NCI-H2081 (cell line): ENCODE data around the gene WNT3A.

ENCODE experiments used
- DNase-seq, 2 experiments: peaks; one replicate each; lab custom pipeline; 2025; lab: John Stamatoyannopoulos, UW

The WNT3A gene

GRCh38 chr1:228070173-228070572 lies 63.4 kb downstream of the WNT3A start:
- no peak for DNase-seq

GRCh38 chr1:228070851-228071250 lies 64.1 kb downstream of the WNT3A start:
- no peak for DNase-seq

GRCh38 chr1:228071839-228072657 lies 65.2 kb downstream of the WNT3A start:
- no peak for DNase-seq

GRCh38 chr1:228072658-228073043 lies 65.9 kb downstream of the WNT3A start:
- no peak for DNase-seq

DNA sequence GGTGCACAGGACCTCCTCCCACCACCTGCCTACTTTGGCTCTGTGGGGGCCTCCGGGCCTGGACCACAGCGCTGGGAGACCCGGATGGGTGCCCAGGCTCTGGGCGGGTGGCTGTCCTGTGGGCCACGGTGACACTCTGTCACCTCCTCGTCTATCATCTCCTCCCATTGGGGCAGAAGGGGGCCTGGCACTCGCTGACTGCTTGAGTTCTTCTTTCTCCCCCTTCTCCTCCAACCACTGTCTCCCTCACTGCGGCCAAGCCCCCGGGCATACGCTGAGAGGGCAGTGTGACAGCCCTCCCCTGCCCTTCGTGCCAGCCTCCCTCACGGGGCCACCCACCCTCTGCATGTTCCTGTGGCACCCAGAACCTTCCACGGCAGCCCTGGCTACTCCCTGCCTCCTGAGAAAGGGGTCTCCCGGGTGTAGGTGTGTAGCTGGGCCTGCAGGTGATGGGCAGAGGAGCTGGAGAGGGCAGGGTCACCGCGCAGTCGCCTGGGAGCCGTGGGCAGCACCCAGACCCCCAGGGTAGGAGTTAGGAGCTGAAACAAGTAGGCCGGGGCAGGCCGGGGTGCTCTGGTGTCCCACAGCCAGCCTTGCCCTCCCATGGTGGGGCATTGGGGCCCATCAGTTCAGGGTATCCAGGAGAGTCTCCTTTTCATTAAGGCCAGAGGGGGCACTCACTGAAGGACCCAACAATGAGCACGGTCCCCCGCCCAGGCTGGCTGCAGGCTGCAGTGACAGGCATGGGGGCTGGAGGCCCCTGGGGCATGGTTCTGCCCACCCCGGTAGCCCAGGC lies 66.5 kb downstream of the WNT3A start:
- no peak for DNase-seq

GRCh38 chr1:228073857-228074545 lies 67.2 kb downstream of the WNT3A start:
- DNase-seq = no peak

DNA sequence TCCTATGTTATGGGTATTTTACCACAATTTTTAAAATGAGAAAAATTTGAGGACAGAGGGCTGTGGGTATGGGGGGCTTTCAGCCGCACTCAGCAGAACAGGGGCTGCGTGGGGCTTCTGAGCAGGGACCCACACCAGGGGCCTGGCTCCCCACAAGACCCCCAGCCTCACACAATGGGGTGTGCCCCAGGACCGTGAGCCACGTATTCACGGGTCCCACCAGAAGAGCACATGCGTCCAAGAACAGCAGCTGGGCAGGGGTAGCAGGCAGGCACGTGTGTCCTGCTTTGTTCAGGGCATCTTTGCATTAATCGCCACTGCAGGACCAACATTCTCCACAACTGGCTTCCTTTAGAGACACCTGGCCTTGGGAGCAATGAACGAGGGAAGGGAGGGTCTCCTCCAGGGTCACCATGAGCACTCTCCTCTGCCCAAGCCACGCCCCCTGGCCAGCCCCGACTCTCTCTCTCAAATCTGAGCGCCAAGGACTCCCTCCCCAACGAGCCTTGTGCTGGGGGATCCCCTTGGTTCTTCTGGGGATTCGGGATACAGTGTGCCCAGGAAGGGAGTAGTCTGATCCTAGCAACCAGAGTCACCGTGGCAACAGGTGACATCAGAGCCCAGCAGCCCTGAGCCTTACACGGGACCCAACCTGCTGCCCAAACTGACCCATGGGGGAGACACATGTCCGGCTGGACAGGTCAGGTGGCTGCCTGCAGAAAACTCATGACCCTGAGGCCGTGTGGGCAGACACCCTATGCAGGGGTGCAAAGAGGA lies 68.3 kb downstream of the WNT3A start:
- no peak for DNase-seq

- no peak for DNase-seq
These were observed 69.0 kb downstream of the WNT3A start for GRCh38 chr1:228075801-228076271.

DNA sequence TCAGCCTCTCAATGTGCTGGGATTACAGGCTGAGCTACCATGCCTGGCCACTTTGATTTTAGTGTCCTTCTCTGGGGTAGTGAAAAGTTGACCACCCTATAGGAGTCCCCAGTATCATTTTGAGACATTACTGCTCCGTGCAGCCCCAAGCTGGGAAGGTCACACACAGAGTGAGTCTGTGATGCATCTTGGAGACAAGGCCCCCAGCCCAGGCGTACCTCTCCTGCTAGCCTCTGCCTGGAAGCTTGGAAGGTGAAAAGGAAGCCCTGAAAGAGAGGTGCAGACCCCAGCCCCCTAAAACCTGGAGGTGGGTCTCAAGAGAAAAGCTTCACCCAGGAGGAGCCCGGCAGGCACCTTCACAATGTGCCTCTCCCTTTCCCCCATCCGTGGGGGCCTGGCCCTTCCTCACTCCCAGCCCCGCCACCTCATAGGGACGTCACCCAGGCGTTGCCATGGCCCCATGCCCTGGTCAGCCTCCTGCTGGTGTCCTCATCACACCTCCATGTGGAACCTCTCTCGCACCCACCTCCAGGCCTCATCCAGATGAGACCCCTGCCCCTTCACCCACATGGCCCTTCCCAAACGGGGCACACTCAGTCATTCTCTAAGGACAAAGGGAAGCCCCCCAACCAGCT lies 70.1 kb downstream of the WNT3A start:
- no peak for DNase-seq

DNA sequence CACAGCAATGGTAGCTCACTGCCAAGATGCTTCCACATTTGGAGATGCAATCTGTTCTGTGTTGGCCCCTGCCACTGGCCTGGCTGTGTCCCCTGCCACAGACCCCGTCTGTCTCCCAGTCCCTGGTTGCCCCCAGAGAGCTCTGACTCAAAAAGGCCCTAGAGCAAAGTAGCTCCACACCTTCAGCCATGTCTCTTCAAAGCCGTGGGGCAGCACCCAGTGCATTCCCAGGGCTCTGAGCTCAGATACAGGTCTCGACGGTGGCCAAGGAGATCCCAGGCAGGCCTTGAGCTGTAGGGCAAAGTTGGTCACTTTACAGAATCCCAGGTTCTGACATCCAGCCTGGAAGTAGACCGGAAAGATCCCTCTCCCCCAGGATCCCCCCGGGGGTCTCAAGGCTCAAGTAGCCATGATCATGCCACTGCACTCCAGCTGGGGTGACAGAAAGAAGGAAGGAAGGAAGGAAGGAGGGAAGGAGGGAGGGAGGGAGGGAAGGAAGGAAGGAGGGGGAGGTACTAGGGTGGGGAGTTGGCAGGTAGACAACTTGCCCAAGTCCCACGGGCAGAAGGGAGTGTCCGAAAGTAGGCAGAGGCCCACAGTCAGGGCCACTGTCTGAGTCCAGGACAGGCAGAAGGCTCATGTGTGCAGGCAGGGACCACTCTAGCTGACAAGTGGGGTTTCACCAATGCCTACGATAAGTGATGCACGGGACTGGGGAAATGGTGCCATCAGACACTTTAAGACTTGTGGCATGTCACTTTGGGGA lies 71.0 kb downstream of the WNT3A start:
- DNase-seq = no peak

DNA sequence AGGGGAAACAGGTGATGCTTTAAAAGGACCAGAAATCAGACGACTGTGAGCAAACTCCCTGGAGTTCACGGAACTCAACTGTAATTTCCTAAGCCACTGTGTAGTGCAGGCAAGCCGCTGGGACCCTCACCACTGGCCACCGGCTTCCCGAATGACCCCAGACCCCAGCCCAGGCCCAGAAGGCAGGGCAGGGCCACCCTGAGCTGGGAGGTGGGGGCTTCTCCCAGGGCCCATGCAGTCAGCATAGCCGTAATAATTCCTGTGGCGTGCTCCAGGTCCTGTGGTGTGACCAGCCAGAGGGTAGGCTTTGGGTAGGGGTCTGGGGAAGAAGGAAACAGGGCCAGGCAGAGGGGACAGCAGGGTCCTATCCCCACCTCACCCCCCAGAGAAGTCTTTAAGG lies 72.2 kb downstream of the WNT3A start:
- DNase-seq = no peak

GRCh38 chr1:228079601-228080263 lies 72.9 kb downstream of the WNT3A start:
- DNase-seq = no peak

DNA sequence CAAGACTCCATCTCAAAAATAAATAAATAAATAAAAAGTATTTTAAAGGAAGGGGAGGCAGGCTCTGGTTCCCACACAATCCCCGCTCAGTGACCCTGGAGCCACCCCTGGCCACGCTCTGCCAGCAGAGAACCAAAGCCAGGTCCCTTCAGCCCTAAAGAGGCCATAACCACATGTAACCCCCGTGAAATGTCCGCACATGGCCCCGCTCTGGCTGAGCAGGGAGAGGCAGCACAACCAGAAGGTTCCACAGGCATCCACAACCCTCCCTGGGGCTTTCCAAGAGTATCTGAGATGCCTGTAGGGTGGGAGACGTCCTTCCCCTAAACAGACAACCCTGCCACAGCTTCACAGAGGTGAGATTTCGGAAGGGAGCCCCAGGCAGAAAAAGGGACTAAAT lies 74.3 kb downstream of the WNT3A start:
- DNase-seq = no peak

DNA sequence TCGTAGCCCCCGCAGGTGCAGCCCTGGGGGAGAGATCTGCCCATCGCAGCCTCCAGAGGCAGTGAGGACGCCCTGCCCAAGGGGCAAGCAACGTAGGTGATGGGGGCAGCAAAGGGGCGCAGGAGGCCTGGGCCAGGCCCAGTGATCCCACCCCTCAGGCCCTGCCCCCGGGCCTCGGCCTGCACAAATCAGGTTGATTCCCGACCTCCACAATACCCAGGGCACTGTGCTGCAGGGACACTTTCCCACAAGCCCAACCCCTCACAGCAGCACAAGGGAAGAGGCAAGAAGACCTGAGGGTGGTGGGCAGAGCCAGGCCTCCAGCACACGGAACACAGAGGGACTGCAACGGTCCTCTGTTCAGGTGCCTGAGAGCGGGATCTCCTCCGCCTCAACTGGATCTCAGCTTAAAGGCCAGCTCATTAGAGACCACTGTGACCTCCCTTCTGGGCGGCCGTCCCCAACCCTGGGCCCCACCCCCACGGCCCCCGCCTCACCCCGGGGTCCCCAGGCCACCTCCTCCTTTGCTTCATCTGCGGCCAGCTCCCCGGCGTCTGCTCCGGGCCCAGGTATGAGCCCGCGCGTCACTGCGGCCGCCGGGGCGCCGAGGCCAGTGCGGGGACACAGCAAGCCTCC lies 74.9 kb downstream of the WNT3A start:
- DNase-seq = no peak

DNA sequence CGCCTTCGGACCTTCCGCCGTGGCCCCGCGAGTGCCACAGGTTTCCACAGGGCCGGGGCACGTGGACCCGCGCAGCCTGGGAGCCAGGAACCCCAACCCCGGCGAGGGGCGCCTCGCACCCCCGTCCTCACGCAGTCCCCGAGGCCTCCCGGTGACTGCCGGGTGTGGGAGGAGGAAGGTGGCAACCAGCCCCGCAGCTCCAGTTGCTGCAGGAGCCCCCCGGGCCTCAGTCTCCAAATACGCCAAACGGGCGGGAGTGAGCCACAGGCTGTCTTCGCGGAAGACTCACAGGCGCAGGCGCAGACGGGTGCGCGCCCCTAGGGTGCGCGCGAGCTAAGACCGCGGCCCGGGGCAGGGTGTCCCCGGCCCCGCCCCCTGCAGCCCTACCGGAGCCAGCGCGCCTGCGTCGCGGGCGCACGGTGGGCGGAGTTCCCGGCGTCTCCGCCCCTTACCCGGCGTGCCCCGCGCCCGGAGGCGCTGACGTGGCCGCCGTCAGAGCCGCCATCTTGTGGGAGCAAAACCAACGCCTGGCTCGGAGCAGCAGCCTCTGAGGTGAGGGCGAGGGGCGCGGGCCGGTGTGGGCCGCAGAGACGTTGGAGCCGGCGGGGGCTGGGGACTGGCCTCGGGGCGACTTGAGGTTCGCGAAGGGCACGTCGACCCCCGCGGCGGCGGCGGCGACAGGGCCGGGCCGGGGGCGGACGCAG lies 75.6 kb downstream of the WNT3A start, which contains the start of gene ARF1:
ARF1 (plus strand) TSS at position 495 of the 704 bp plus-strand sequence. CDS start 14,407 bp downstream, outside the sequence.
- peak; percentile 93 to 95 for DNase-seq

DNA sequence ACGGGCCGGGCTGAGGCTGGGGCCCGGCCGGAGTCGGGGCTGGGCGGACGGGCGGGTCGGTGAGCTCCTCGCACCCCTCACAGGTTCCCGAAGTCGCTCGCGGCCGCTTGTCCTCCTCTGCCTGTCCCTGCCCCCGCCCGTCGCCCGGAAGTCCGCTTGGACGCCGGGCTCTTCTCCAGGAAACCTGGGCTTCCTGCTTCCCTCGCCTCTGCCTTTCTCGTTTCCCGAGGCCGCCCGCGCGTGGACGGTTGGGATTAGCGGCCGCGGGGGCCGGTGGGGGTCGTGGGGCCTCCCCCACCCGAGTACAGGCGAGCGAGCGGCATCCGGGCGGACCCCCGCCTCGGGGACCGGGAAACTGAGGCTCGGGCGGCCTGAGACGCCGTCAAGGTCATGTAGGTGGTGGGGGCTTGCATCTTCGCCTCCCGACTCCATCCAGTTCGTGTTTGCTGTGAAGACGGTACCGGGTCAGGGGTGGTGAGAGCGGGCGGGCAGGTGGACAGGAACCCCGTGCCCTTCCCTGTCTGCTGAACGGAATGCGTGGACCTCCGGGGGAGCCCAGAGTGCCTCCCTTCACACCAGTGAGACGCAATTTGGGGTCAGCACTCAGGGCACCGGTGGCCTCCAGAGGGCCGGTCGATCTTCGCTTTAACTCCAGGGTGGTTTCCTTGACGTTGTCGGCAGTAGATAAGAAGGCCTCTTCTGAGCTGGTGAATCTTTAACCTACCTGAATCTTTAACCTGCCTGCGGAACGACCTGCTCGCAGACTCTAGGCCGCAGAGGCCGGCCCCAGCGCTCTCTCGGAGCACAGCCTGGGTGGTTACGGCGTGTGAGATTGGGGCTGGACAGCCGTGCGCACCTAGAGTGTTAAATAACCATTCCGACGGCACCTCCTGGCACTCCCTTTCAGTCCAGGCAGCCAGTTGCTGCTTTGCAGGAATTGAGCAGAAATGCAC lies 76.4 kb downstream of the WNT3A start:
- DNase-seq = peak in 1 of 2 experiments; percentile 50

GRCh38 chr1:228083871-228084278 lies 77.1 kb downstream of the WNT3A start:
- no peak for DNase-seq
